Stimulated activated CD4-positive, alpha-beta T cell treated with anti-CD3 and anti-CD28 coated beads, Interleukin-15, amount 100 ng/mL, for 48 hours (primary cell): ENCODE data around the gene MRPL38.
"Not testable (repeated sequence)": the region's sequence is repeated elsewhere in the genome, so short reads cannot be mapped to it uniquely, and the experiment has no call there.

ENCODE experiments used
- DNase-seq, 2 donors: peaks; one replicate each; pipeline ENCODE4 v3.0.0-alpha.2; 2020; ENCODE audit warnings: low read depth in 2 of 2

Gene MRPL38

DNA sequence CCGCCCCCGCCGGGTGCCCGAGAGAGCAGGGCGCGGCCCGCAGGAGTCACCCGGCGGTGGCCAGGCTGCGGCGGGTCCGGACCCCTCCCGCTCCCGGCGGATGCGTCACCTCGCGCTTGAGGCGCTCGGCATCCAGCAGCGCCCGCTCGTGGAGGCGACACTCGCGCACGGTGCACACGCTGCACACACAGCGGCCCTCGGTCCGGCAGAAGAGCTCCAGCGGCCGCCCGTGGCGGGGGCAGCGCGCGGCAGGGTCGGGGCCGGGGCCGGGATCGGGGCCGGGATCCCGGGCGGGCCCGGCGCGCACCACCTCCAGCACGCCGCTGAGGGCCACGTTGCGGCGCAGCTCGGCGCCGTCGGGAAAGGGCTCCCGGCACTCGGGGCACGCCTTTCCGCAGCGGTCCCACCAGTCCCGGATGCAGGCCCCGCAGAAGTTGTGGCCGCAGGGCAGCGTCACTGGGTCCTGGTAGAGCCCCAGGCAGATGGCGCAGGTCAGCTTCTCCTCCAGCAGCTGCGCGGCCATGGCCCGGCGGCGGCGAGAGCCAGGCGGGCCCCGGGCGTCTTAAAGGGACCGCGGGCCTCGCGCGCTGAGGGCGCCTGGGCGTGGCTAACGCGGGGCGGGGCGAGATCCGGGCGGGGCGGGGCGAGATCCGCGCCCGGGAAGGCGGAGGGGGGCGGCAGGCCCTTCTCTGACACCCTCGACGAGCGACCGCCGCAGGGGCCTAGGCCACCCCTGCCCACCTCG lies 8.1 kb downstream of the MRPL38 start, which contains the start of gene TRIM65:
Gene TRIM65 (minus strand): TSS at position 537 of the 745 bp plus-strand sequence. CDS start 14 bp downstream, at position 523.
- DNase-seq = peak; percentile 53 to 64

- no peak for DNase-seq
Observed at GRCh38 chr17:75895370-75896155, 9.1 kb downstream of the MRPL38 start.

- DNase-seq = no peak
Observed at GRCh38 chr17:75894049-75894733, 10.5 kb downstream of the MRPL38 start.

GRCh38 chr17:75893305-75894048 lies 11.2 kb downstream of the MRPL38 start:
- DNase-seq = no peak

GRCh38 chr17:75892556-75893224 lies 12.0 kb downstream of the MRPL38 start:
- DNase-seq = no peak

- no peak for DNase-seq
Observed at GRCh38 chr17:75891605-75892555, 12.8 kb downstream of the MRPL38 start.

DNA sequence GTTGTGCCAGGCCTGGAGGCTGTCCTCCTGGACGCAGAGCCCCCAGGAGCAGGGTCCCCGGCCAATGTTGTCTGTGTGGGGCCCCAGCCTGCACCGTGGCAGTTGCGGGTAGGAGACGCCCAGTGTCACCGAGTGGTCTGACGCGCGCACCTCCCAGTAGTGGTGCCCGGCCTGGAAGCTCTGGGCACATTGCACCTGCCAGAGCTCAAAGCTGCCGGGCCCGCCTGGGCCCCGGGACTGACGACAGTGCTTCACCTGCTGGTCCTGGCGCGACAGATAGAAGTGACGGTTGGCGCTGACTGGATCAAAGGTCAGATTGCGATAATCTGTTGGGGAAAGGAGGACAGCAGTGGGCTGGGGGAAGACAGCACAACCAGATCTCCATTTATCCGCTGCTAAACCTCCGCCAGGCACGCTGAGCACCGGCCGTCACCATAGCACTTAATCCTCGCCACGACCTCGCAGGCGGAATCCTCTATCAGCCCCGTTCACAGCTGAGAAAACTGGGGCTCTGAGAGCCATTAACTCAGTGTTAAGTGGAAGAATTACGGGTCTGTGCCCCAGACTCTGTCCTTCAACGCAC lies 13.6 kb downstream of the MRPL38 start:
- DNase-seq = no peak

GRCh38 chr17:75889454-75889853 lies 15.2 kb downstream of the MRPL38 start:
- DNase-seq = no peak

GRCh38 chr17:75888484-75888883 lies 16.2 kb downstream of the MRPL38 start:
- DNase-seq = no peak

GRCh38 chr17:75885860-75886259 lies 18.8 kb downstream of the MRPL38 start:
- not testable (repeated sequence) for DNase-seq

GRCh38 chr17:75885431-75885830 lies 19.3 kb downstream of the MRPL38 start:
- no peak for DNase-seq

GRCh38 chr17:75881678-75882454 lies 22.8 kb downstream of the MRPL38 start:
- no peak for DNase-seq

DNA sequence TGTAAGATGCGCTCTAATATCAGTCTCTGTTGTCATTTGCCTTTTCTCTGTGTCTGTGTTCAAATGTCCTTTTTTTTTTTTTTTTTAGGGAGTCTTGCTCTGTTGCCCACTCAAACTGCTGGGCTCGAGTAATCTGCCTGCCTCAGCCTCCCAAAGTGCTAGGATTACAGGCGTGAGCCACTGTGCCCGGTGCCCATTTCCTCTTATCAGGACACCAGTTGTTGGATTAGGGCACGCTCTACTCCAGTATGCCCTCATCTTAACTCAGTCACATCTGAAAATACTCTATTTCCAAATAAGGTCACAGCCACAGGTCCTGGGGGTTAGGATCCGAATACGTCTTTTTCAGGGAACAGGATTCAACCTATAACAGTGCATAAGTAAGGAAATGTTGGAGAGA lies 24.4 kb downstream of the MRPL38 start:
- DNase-seq = no peak

GRCh38 chr17:75878174-75878998 lies 26.3 kb downstream of the MRPL38 start, which contains the start of gene TRIM47:
Gene TRIM47 (minus strand): TSS chr17:75878581. CDS start chr17:75878548, 33 bp downstream.
- no peak for DNase-seq

GRCh38 chr17:75877752-75878173 lies 26.9 kb downstream of the MRPL38 start:
- peak in 1 of 2 donors; percentile 63 for DNase-seq

- DNase-seq = no peak
Observed at GRCh38 chr17:75876938-75877751, 27.5 kb downstream of the MRPL38 start.
